HepG2 (cell line): ENCODE measurements around the gene CPNE1. TPM values are rescaled to one million over a fixed set of nuclear protein-coding genes. Genes with fewer than 3 reads are reported as not detected.
A peak's percentile ranks its signal among the peaks of the same experiment; 100 is the strongest.

Source experiments
- ATF3 ChIP-seq: sonication (generic); formaldehyde crosslinking; IDR thresholded peaks from 2 replicates; pipeline ENCODE4 v1.4.0; 2020; ENCODE audit warnings: missing genetic modification reagents
- CEBPZ ChIP-seq: IDR thresholded peaks from 2 replicates; pipeline ENCODE4 v1.6.1; 2012; ENCODE audit warnings: low read length, improper control_type of control experiment
- ETV5 ChIP-seq: IDR thresholded peaks from 2 replicates; pipeline ENCODE4 v1.6.1; 2018; ENCODE audit warnings: missing biosample characterization, missing genetic modification reagents, inconsistent platforms, borderline replicate concordance
- GABPB1 ChIP-seq: IDR thresholded peaks from 2 replicates; pipeline ENCODE4 v1.6.1; 2016; ENCODE audit warnings: mild to moderate bottlenecking, missing genetic modification reagents, moderate library complexity, missing compliant biosample characterization
- GPBP1L1 ChIP-seq: sonication (generic); formaldehyde crosslinking; IDR thresholded peaks from 2 replicates; pipeline ENCODE4 v1.5.0; 2020; ENCODE audit warnings: mild to moderate bottlenecking, missing genetic modification reagents
- KMT2A ChIP-seq: sonication (generic); formaldehyde crosslinking; IDR thresholded peaks from 2 replicates; pipeline ENCODE4 v1.4.0; 2020; ENCODE audit warnings: missing genetic modification reagents
- MBD4 ChIP-seq: IDR thresholded peaks from 2 replicates; pipeline ENCODE4 v1.6.1; 2012; ENCODE audit warnings: low read length, inconsistent platforms, borderline replicate concordance
- MTERF4 ChIP-seq: sonication (generic); formaldehyde crosslinking; IDR thresholded peaks from 2 replicates; pipeline ENCODE4 v1.8.0; 2023; ENCODE audit warnings: mild to moderate bottlenecking, missing genetic modification reagents
- PHF8 ChIP-seq: sonication (generic); formaldehyde crosslinking; IDR thresholded peaks from 2 replicates; pipeline ENCODE4 v1.5.0; 2020; ENCODE audit warnings: missing genetic modification reagents
- POLR2A ChIP-seq, 2 experiments: IDR thresholded peaks; 2 replicates each; pipeline ENCODE4 v1.6.1; 2011; ENCODE audit warnings: low read depth in 2 of 2, low read length in 2 of 2, mild to moderate bottlenecking in 1 of 2, moderate library complexity in 1 of 2; ENCODE audit not compliant: insufficient read depth in 1 of 2
- SETDB1 ChIP-seq: sonication (generic); formaldehyde crosslinking; IDR thresholded peaks from 2 replicates; pipeline ENCODE4 v1.5.1; 2020; ENCODE audit warnings: missing genetic modification reagents, mild to moderate bottlenecking, borderline replicate concordance
- SP2 ChIP-seq: sonication (generic); formaldehyde crosslinking; IDR thresholded peaks from 2 replicates; pipeline ENCODE4 v1.5.1; 2020; ENCODE audit warnings: mild to moderate bottlenecking, missing genetic modification reagents
- XRCC5 ChIP-seq: fragments of 200-400 bp; formaldehyde crosslinking; optimal IDR thresholded peaks from 2 replicates; pipeline ENCODE3; 2017; ENCODE audit warnings: mild to moderate bottlenecking, low read length
- polyA plus RNA-seq, 8 experiments: library from polyadenylated mRNA; depleted of rRNA in 3 of 8; stranded (reverse) in 7 of 8; unstranded in 1 of 8; fragments of >200 nt; fragmentation: Illumina TruSeq in 4 of 8; extraction: Trizol in 4 of 8; gene quantifications; 2 replicates each; pipeline versions ENCODE4 v1.2.1 to v1.2.3, GENCODE V29; 2011 to 2016; ENCODE audit warnings: low read depth in 4 of 8, missing spikeins in 1 of 8, mixed read lengths in 1 of 8; ENCODE audit not compliant: insufficient read depth in 1 of 8
- total RNA-seq, 5 experiments: library from RNA; depleted of rRNA; stranded (reverse); fragments of >200 nt; fragmentation: Illumina TruSeq; extraction: Trizol; gene quantifications; 2 replicates each; pipeline ENCODE4 v1.2.3, GENCODE V29; 2016; ENCODE audit warnings: low read depth in 1 of 5
- TF ChIP-seq, protein P1 (sequence below): sonication (generic); formaldehyde crosslinking; IDR thresholded peaks from 2 replicates; pipeline ENCODE4 v1.4.0; 2020; ENCODE audit warnings: mild to moderate bottlenecking, missing genetic modification reagents
- TF ChIP-seq, protein P2 (sequence below): IDR thresholded peaks from 2 replicates; pipeline ENCODE4 v1.6.1; 2018; ENCODE audit warnings: missing genetic modification reagents, mild to moderate bottlenecking, missing compliant biosample characterization

The CPNE1 gene
- total and polyA plus RNA-seq, 2 of the 13 experiments (the other 11 are each of a cell fraction or from before 2014, with no cell fraction given), result 408 to 431 TPM

DNA sequence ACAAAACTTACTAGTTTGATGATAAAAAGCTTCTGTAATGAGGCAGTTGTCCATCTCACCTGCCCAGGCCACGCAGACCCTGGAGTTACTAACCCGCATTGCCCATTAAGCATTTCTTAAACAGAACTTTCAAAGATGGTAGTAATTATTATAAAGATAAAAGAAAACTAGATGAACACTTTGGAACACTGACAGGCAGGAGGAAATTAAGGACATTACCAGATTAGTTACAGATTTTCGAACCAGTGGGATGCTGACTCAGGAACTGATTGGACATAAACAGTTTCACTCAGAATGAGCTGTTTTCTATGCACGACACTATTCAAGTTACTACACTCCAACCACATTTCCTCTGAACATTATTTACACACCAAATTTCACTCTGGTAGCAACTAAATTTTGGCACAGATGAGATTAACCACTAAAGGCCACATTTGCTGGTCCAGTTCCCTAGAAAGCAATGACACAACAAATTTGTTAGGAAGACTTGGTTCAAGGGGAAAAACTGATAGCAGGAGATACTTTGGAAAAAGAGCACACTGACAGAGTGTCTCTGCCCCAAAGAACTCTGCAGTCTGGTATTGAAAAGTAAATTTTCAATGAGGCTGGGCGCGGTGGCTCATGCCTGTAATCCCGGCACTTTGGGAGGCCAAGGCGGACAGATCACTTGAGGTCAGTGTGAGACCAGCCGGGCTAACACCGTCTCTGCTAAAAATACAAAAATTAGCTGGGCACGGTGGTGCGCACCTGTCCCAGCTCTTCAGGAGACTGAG is 37.5 kb upstream of the CPNE1 start (continued):
- TF ChIP-seq, protein P1, sequence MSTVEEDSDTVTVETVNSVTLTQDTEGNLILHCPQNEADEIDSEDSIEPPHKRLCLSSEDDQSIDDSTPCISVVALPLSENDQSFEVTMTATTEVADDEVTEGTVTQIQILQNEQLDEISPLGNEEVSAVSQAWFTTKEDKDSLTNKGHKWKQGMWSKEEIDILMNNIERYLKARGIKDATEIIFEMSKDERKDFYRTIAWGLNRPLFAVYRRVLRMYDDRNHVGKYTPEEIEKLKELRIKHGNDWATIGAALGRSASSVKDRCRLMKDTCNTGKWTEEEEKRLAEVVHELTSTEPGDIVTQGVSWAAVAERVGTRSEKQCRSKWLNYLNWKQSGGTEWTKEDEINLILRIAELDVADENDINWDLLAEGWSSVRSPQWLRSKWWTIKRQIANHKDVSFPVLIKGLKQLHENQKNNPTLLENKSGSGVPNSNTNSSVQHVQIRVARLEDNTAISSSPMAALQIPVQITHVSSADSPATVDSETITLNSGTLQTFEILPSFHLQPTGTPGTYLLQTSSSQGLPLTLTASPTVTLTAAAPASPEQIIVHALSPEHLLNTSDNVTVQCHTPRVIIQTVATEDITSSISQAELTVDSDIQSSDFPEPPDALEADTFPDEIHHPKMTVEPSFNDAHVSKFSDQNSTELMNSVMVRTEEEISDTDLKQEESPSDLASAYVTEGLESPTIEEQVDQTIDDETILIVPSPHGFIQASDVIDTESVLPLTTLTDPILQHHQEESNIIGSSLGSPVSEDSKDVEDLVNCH (CRISPR knock-in tag), result no peak; the same call in 1 of the 2 replicates
- TF ChIP-seq, protein P2, sequence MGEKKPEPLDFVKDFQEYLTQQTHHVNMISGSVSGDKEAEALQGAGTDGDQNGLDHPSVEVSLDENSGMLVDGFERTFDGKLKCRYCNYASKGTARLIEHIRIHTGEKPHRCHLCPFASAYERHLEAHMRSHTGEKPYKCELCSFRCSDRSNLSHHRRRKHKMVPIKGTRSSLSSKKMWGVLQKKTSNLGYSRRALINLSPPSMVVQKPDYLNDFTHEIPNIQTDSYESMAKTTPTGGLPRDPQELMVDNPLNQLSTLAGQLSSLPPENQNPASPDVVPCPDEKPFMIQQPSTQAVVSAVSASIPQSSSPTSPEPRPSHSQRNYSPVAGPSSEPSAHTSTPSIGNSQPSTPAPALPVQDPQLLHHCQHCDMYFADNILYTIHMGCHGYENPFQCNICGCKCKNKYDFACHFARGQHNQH (CRISPR knock-in tag), result peak; percentile 63; the same call in 1 of the 2 replicates
- no peak for TF ChIP-seq KMT2A (CRISPR knock-in tag)
- peak; percentile 8; the same call in 1 of the 2 replicates for TF ChIP-seq PHF8
- TF ChIP-seq ATF3 (CRISPR knock-in tag), result no peak
- 0 out of 2 replicates have a peak, but pooled peaks have one; percentile 21 for TF ChIP-seq GABPB1
- no peak for TF ChIP-seq MTERF4
- no peak for TF ChIP-seq GPBP1L1
- TF ChIP-seq SETDB1 (CRISPR knock-in tag), result no peak
- peak in 1 of 2 experiments; percentile 57 for TF ChIP-seq POLR2A (IDR thresholded peaks at IDR 0.05; ENCODE audit: insufficient read depth in 1 of 2, low read depth in 2 of 2, low read length in 2 of 2)
- TF ChIP-seq MBD4, result peak; percentile 94; the same call in 1 of the 2 replicates
- TF ChIP-seq SP2 (CRISPR knock-in tag), result no peak
- TF ChIP-seq XRCC5, result no peak
- TF ChIP-seq CEBPZ, result no peak
- TF ChIP-seq ETV5 (CRISPR knock-in tag), result no peak
